Measurements from ENCODE around the gene FAM32A.
A peak's percentile ranks its signal among the peaks of the same experiment; 100 is the strongest.

The FAM32A gene

DNA sequence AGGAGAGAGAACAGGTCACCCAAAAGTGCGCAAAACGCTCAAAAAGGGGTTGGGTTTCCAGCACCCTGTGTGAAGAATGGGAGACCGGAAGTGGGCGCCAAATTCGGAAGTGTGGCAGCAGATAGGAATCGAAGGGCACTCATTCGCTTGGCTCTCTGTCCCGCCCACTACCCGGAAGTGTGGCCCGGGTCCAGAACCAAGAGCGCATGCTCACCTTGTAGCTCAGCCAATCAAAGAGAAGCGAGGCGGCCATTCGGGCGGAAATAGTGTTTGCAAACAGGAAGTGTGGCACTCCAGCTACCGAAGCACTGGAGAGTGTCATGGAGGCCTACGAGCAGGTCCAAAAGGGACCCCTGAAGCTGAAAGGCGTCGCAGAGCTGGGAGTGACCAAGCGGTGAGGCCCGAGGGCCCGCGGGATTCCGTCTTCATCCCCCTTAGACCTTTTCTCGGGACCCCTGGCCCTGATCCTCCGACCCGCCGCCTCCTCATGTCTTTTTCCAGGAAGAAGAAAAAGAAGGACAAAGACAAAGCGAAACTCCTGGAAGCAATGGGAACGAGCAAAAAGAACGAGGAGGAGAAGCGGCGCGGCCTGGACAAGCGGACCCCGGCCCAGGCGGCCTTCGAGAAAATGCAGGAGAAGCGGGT is at the start of gene FAM32A:
Gene FAM32A (plus strand): TSS at position 288 of the 645 bp plus-strand sequence. CDS start 33 bp downstream, at position 321.
- DNase-seq (ENCODE audit: low spot score): peak; percentile 100

DNA sequence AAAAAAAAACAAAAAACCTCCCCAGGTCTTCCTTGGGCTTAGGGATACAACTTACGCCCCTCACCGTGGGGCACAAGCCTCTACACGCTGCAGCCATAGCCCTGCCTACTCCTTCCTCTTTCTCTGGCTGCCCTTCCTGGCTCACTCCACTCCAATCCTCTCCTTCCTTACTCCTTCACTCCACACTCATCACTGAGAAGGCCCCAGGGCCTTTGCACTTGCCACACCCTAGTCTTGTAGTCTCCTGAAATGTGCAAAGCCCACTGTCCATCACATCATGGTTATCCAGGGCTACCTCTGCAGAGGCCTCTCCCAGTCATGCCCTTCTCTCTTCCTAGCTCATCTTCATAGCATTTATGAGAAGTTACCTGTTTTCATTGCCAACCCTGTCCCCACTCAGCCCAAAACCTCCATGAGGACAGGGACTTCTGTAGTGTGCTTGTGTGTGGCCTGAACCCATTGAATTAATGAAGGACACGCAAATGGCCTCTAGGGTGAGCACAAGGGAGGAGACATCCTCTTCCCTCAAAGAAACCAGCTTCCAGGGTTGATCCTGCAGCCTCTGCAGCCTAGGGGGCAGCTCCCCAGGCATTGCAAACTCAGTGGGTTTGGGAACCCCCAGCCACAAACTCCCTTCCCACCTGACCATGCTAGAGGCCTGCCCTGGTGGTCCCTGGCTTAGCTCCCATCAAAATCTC is 49.6 kb upstream of the FAM32A start:
- DNase-seq (ENCODE audit: low spot score): no peak

DNA sequence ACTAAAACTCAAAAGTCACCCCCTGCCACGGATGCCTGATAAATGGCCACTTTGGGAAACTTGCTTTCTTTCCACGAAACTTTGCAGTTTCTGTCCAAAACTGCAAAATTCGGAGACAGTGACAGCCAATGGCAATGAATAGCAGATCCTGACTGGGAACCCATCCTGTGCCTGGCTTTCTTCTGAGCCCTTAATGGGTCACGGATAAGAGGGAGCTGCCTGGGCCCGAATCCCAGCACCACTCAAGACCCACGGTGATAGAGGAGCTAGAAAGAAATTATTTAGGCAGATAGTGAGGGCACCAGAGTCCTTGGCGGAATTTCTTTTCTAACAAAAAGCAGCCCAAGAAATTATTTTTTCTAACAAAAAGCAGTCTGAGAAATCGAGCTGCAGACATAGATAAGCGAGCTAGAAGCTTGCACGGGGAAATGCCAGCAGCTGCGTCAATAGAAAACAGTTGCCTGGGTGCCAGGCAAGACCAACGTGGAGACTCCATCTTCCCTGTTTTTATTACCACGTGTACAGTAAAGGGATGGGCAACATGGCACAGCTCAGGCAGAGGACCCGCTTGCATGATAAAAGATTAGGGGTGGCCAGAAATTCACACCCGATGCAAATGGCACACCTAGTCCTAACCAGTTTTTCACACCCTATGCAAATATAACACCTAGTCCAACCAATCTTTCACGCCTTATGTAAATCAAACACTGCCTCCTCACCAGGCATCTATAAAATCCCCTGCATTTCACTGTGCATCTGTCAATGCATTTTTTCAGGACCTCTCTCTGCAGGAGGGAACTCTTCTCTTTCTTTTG is 48.8 kb upstream of the FAM32A start:
- DNase-seq (ENCODE audit: low spot score): no peak

- no peak for DNase-seq (ENCODE audit: low spot score)
Observed at GRCh38 chr19:16139752-16140151, 45.5 kb upstream of the FAM32A start.

DNA sequence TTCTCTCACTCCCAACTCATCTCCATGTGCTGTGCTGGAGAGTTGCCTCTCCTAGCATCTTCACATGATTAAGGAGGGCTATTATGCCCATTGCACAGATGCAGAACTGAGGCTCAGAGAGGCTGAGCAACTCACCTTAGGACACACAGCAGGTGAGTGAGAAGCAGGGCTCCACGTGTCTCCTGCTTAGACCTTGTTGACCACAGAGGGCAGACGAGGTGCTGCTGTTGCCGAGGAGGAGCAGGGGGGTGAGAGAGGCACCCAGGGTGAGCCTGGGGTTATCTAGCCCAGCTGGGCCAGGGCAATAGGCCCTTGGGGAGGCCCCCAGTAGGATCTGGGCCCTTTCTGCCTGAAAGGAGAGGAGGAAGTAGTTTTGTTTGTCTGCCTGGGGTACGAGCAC is 44.2 kb upstream of the FAM32A start:
- DNase-seq (ENCODE audit: low spot score): no peak

- no peak for DNase-seq (ENCODE audit: low spot score)
Observed at GRCh38 chr19:16142032-16142580, 43.1 kb upstream of the FAM32A start.

DNA sequence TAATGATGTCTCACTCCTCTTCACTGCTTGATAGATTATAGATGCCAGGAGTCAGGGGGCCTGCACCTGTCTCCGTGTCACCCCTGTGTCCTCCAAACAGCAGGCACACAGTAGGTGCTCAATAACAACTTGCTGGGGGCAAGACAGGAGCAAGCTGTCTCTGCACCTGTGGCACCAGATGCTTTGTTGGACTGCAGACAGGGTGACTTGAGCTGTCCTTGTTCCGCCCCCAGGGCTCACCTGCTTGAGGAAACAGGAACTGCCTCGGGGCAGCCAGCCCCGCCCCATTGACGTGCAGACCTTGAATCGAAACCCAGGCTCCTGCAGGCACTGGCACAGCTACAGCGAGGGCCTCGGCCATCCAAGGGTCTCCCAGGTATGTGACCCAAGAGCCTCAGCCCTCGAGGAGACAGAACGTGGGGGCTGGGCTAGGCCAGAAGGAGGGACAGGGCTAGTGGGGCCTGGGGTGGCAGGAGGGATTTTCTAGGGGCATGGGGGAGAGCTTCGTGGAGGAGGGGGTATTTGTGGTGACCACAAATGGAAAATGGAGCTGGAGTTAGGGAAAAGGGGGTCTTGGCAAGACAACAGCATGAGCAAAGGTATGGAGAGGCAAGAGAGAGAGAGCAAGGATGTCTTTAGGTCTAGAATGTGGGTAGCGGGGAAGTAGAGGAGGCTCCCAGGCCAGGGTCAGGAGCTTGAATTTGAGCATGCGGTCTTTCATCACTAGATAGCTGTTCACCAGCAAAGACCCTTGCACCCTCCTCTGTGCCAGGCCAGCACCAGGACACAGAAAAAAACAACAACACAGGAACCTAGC is 41.6 kb upstream of the FAM32A start, which contains the start of gene HSH2D:
Gene HSH2D (plus strand): TSS at position 287 of the 817 bp plus-strand sequence. CDS start 5,066 bp downstream, outside the sequence.
- peak; percentile 79 for DNase-seq (ENCODE audit: low spot score)

DNA sequence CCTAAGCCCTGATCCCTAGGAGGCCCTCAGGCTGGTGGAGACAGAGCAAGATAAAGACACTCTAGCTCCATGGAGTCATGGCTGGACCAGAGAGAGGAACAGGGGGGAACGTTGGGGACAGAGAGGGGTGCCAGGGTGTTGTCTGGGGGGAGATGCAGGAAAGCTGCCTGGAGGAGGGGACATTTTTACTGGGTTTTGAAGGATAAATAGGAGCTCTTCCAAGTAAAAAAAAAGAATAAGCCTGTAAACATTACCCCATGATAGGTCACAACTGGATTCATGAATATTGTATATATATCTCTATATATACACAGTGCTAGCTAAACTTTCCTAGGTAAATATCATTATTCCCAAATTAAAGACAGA is 41.0 kb upstream of the FAM32A start:
- no peak for DNase-seq (ENCODE audit: low spot score)

DNA sequence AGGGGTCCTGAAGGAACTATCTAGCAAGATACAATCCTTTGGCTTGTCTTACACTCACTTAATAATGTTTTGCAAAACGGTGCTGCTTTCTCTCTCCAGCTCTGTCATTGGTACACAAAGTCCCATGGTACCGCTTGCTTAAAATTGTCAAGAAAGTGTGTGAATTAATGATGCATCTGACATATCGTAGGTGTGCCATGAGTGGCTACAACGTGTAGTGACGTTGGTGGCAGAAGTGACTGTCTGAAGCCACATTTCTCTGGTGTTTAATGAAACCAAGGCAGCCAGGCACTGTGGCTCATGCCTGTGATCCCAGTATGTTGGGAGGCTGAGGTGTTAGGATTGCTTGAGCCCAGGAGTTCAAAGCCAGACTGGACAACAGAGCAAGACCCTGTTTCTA is 39.1 kb upstream of the FAM32A start:
- DNase-seq (ENCODE audit: low spot score): no peak

DNA sequence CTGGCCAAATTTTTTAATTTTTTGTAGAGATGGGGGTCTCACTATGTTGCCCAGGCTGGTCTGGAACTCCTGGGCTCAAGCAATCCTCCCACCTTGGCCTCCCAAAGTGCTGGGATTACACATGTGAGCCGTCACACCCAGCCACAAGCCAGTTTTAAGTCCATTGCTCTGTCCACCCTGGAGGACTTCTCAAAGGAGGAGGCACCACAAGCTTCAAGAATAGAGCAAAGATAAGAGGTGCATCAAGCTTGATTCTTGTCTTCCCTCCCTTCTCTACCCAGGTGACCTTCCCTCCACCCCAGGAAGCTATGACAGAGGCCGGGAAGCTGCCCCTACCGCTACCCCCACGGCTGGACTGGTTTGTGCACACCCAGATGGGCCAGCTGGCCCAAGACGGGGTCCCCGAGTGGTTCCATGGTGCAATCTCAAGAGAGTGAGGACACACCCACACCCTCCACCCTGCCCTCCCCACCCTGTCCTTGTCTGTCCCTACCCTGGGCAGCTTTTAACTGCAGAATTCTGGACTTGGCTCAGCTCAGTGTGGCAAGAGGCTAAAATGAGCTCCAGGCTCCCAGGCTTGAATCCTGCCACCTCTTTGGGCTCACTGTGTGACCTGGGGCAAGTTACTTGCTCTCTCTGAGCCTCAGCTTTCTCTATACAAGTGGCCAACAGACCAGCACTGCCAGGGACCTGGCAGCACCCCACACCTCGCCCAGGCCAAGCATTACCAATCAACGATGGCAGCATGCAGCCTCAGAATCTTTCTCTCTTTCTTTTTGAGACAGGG is 36.6 kb upstream of the FAM32A start:
- DNase-seq (ENCODE audit: low spot score): no peak

DNA sequence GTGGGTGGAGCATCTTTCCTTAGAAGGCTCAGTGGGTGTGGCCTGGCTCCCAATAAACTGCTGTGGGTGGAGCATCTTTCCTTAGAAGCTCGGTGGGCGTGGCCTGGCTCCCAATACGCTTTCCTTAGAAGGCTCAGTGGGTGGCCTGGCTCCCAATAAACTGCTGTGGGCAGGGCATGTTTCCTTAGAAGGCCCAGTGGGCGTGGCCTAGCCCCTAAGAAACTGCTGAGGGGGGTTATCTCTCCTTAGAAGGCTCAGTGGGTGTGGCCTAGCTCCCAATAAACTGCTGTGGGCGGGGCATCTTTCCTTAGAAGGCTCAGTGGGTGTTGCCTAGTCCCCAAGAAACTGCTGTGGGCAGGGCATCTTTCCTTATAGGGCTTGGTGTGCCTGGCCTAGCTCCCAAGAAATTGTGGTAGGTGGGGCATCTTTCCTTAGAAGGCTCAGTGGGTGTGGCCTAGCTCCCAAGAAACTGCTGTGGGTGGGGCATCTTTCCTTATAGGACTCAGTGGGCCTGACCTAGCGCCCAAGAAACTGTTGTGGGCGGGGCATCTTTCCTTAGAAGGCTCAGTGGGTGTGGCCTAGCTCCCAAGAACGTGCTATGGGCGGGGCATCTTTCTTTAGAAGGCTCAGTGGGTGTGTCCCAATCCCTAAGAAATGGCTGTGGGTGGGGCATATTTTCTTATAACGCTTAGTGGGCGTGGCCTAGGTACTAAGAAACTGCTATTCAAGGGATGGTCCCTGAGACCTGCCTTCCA is 31.5 kb upstream of the FAM32A start:
- no peak for DNase-seq (ENCODE audit: low spot score)

- DNase-seq (ENCODE audit: low spot score): no peak
Observed at GRCh38 chr19:16154557-16154956, 30.7 kb upstream of the FAM32A start.

DNA sequence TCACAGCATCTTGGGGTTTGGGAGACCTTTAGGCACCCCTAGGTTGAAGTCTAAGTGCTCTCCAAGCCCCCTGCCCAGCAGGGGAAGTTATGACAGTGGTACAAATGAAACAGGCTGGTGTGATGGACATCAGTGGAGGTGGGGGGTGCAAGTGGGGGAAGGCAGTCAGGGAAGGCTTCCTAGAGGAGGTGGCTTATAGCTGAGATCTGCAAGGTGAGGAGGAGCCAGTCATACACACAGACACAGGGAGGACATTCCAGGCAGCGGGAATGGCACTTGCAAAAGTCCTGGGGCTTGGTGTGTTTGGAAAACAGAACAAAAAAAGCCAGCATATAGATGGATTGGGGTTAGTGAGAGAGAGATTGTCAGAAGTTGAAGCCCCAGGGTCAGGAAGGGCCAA is 30.1 kb upstream of the FAM32A start:
- DNase-seq (ENCODE audit: low spot score): no peak

GRCh38 chr19:16156904-16157303 is 28.3 kb upstream of the FAM32A start:
- no peak for DNase-seq (ENCODE audit: low spot score)

- DNase-seq (ENCODE audit: low spot score): no peak
Observed at GRCh38 chr19:16157601-16158000, 27.6 kb upstream of the FAM32A start.

DNA sequence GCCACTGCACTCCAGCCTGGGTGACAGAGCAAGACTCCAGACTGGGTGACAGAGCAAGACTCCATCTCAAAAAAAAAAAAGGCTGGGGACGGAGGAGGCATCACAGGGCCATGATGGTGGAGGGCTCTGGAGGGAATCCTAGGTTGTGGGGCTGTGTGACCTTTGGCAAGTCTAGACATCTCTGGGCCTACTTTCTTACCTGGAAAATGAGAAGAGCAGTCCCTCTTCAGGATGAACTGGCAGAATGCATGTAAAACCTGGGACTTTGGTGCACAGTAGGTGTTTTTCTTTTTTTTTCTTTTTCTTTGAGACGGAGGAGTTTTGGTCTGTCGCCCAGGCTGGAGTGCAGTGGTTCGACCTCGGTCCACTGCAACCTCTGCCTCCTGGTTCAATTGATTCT is 25.6 kb upstream of the FAM32A start:
- no peak for DNase-seq (ENCODE audit: low spot score)

- no peak for DNase-seq (ENCODE audit: low spot score)
Observed at GRCh38 chr19:16160445-16160942, 24.7 kb upstream of the FAM32A start.

- DNase-seq (ENCODE audit: low spot score): no peak
Observed at GRCh38 chr19:16160943-16161560, 24.2 kb upstream of the FAM32A start.

- DNase-seq (ENCODE audit: low spot score): no peak
Observed at GRCh38 chr19:16161840-16162239, 23.4 kb upstream of the FAM32A start.

All from CD4-positive, alpha-beta T cell treated with Interleukin-15 for 4 hours (primary cell).